Tibial nerve (tissue), 4 donors: ENCODE measurements around the gene ZSCAN5B.

ENCODE experiments used
- CTCF ChIP-seq, 5 experiments: fragments of 200-600 bp in 3 of 5; fragments of 450-650 bp in 2 of 5; sonication (generic) in 3 of 5; IDR thresholded peaks; one replicate each; pipeline ENCODE4 v1.5.1; 2016 to 2019; ENCODE audit warnings: antibody characterized with exemption in 5 of 5, mild to moderate bottlenecking in 3 of 5, moderate library complexity in 2 of 5
- EP300 ChIP-seq, 2 donors: sonication (generic); formaldehyde crosslinking; IDR thresholded peaks; one replicate each; pipeline ENCODE4 v1.6.1; 2017; ENCODE audit warnings: antibody characterized with exemption in 2 of 2, mild to moderate bottlenecking in 1 of 2
- POLR2A ChIP-seq, 2 donors: fragments of 450-650 bp; IDR thresholded peaks; one replicate each; pipeline ENCODE4 v1.6.1; 2017; ENCODE audit warnings: antibody characterized with exemption in 2 of 2, mild to moderate bottlenecking in 2 of 2, moderate library complexity in 2 of 2

GRCh38 chr19:56159009-56159559 is 38.5 kb downstream of the ZSCAN5B start:
- no peak for TF ChIP-seq EP300 (IDR thresholded peaks at IDR 0.05)
- no peak for TF ChIP-seq CTCF (IDR thresholded peaks at IDR 0.05)
- no peak for TF ChIP-seq POLR2A (IDR thresholded peaks at IDR 0.05)
